ENCODE measurements around the gene ACTR3. TPM values are rescaled to one million over a fixed set of nuclear protein-coding genes. Genes with fewer than 3 reads are reported as not detected.

ACTR3 gene
- total RNA-seq, 1 experiment from 2014 or later: 296 TPM

DNA sequence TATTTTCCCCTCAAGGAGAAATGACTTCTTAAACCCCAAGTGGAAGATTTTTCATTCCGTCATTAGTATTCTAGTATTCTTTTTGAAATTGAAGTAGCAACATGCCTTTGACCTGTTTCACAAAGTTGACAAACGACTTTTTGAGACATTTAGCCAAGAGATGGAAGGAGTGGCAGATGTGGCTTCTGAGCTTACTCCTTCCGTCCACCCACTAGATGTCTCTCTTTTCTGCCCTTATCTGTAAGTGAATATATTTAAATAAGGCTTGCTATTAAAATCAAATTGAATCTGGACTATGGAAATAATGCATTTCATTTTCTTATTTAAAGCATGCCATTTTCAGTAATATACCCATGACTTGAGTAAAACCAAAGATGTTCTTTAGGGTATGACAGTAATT, 74.1 kb downstream of the ACTR3 start:
- CTCF ChIA-PET: interaction anchor here (1.6 kb wide), 1 partner anchor 587 kb away, joined by 8 read pairs; no protein-coding TSS in a partner anchor
- H3K27me3 Mint-ChIP-seq (ENCODE audit: unreplicated experiment): no peaks in the 10 kb centered on the region
- DNase-seq: no peak
- BruUV-seq (replicated peaks): no TSS peak
- intact Hi-C loops (cut with micrococcal nuclease; ENCODE audit: unreplicated experiment): no loop called here
- H3K9me3 Mint-ChIP-seq (ENCODE audit: low read depth, unreplicated experiment): no peaks in the 10 kb centered on the region
- peaks cover 39% of the 10 kb centered on the region for H3K36me3 Mint-ChIP-seq (ENCODE audit: insufficient read depth, unreplicated experiment)
- no peak overlapping the region for H3K4me3 Mint-ChIP-seq (ENCODE audit: low read depth, unreplicated experiment)
- H3K4me1 Mint-ChIP-seq (ENCODE audit: low read depth, unreplicated experiment): peaks cover 42% of the 10 kb centered on the region
- TF ChIP-seq, protein P1, sequence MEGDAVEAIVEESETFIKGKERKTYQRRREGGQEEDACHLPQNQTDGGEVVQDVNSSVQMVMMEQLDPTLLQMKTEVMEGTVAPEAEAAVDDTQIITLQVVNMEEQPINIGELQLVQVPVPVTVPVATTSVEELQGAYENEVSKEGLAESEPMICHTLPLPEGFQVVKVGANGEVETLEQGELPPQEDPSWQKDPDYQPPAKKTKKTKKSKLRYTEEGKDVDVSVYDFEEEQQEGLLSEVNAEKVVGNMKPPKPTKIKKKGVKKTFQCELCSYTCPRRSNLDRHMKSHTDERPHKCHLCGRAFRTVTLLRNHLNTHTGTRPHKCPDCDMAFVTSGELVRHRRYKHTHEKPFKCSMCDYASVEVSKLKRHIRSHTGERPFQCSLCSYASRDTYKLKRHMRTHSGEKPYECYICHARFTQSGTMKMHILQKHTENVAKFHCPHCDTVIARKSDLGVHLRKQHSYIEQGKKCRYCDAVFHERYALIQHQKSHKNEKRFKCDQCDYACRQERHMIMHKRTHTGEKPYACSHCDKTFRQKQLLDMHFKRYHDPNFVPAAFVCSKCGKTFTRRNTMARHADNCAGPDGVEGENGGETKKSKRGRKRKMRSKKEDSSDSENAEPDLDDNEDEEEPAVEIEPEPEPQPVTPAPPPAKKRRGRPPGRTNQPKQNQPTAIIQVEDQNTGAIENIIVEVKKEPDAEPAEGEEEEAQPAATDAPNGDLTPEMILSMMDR (IDR thresholded peaks at IDR 0.05; ENCODE audit: unreplicated experiment): no peak
- H3K27ac Mint-ChIP-seq (ENCODE audit: unreplicated experiment): peak overlapping the region; percentile 54

DNA sequence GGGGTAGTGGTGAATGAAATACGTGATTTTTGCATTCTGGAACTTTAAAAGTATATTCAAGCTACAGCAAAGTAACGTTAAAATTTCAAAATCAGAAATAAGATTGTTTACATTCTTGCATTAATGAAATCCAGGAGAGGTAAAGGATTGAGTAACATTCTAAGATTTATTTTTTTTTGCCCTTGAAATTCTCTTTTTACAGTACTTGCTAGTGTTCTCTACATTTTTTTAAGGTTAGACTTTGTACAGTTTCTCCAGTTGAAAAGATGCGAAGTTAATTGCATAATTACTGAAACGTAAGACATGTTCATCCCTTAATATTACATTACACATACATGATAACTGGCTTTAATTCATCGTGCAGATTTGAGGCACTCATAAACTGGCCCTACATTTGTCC, 74.5 kb downstream of the ACTR3 start:
- H3K36me3 Mint-ChIP-seq (ENCODE audit: insufficient read depth, unreplicated experiment): peaks cover 39% of the 10 kb centered on the region
- no peak for DNase-seq
- CTCF ChIA-PET: no interaction called here
- TF ChIP-seq, protein P1 (IDR thresholded peaks at IDR 0.05; ENCODE audit: unreplicated experiment): no peak
- no peaks in the 10 kb centered on the region for H3K9me3 Mint-ChIP-seq (ENCODE audit: low read depth, unreplicated experiment)
- intact Hi-C loops (cut with micrococcal nuclease; ENCODE audit: unreplicated experiment): no loop called here
- H3K4me1 Mint-ChIP-seq (ENCODE audit: low read depth, unreplicated experiment): peaks cover 42% of the 10 kb centered on the region
- no peaks in the 10 kb centered on the region for H3K27me3 Mint-ChIP-seq (ENCODE audit: unreplicated experiment)
- no TSS peak for BruUV-seq (replicated peaks)
- no peak overlapping the region for H3K27ac Mint-ChIP-seq (ENCODE audit: unreplicated experiment)
- H3K4me3 Mint-ChIP-seq (ENCODE audit: low read depth, unreplicated experiment): no peak overlapping the region

DNA sequence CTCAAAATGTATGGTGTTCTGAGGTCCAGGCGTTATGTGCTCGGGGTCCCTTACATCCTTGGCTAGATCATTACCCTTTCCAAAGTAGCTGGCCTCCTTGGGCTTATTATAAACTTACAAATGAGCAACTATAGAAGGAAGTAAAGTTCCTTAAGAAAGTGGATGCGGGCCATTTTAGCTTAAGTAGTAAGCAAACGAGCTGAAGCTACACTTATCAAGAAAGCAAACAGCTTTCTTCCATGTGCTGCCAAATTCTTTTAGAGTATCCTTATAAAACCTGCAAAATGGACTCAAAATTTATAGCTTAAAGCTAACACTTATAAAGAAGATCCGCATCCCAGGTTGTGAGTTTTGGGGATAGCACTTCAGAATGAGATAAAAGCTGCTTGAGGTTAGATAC, 75.3 kb downstream of the ACTR3 start:
- H3K4me3 Mint-ChIP-seq (ENCODE audit: low read depth, unreplicated experiment): no peak overlapping the region
- peaks cover 42% of the 10 kb centered on the region for H3K4me1 Mint-ChIP-seq (ENCODE audit: low read depth, unreplicated experiment)
- H3K9me3 Mint-ChIP-seq (ENCODE audit: low read depth, unreplicated experiment): no peaks in the 10 kb centered on the region
- CTCF ChIA-PET: interaction anchor here (0.9 to 2.4 kb wide), 3 partner anchors 12 to 586 kb away, joined by 3 to 15 read pairs (median 4); no protein-coding TSS in a partner anchor
- no peak for DNase-seq
- no peak overlapping the region for H3K27ac Mint-ChIP-seq (ENCODE audit: unreplicated experiment)
- peaks cover 44% of the 10 kb centered on the region for H3K36me3 Mint-ChIP-seq (ENCODE audit: insufficient read depth, unreplicated experiment)
- H3K27me3 Mint-ChIP-seq (ENCODE audit: unreplicated experiment): no peaks in the 10 kb centered on the region
- no TSS peak for BruUV-seq (replicated peaks)
- TF ChIP-seq, protein P1 (IDR thresholded peaks at IDR 0.05; ENCODE audit: unreplicated experiment): no peak
- intact Hi-C loops (cut with micrococcal nuclease; ENCODE audit: unreplicated experiment): no loop called here

DNA sequence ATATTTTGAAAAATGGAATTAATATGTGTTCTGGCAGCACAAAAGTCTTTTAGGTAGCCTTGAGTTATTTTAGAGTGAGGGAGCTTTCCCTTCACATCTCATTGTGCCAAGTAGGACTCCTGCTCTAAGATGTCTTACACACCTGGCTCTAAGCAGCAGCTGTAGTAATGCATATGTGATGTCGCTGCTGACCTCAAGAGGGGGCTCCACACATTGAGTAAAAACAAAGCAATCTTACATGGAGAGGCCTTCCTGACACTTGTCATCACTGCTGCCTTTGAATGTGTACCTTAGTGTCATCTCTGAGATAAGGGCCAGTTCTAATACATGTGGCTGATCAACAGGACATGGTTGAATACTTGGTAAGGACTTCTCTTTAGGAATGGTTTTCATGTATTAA, 75.8 kb downstream of the ACTR3 start:
- peak; percentile 60 for DNase-seq
- Mint-ChIP-seq H3K4me3 (ENCODE audit: low read depth, unreplicated experiment) (no peak overlapping the region), H3K9me3 (ENCODE audit: low read depth, unreplicated experiment) (no peaks in the 10 kb centered on the region), H3K4me1 (ENCODE audit: low read depth, unreplicated experiment) (peaks cover 42% of the 10 kb centered on the region), H3K27me3 (ENCODE audit: unreplicated experiment) (no peaks in the 10 kb centered on the region), H3K36me3 (ENCODE audit: insufficient read depth, unreplicated experiment) (peaks cover 48% of the 10 kb centered on the region), H3K27ac (ENCODE audit: unreplicated experiment) (no peak overlapping the region)
- CTCF ChIA-PET: interaction anchor here (0.9 to 2.4 kb wide), 3 partner anchors 11 to 586 kb away, joined by 3 to 15 read pairs (median 4); no protein-coding TSS in a partner anchor
- TF ChIP-seq, protein P1 (IDR thresholded peaks at IDR 0.05; ENCODE audit: unreplicated experiment): peak; percentile 59
- intact Hi-C loops (cut with micrococcal nuclease; ENCODE audit: unreplicated experiment): loop anchor here (2.0 kb wide), 1 partner anchor 585 kb away; no protein-coding TSS in a partner anchor
- no TSS peak for BruUV-seq (replicated peaks)
